ENCODE results near the gene CORO7. TPM values are rescaled to one million over a fixed set of nuclear protein-coding genes. Genes with fewer than 3 reads are reported as not detected.

Gene CORO7
- total RNA-seq, 4 donors from 2014 or later, result 11.0 to 38.9 (median 17.8) TPM

DNA sequence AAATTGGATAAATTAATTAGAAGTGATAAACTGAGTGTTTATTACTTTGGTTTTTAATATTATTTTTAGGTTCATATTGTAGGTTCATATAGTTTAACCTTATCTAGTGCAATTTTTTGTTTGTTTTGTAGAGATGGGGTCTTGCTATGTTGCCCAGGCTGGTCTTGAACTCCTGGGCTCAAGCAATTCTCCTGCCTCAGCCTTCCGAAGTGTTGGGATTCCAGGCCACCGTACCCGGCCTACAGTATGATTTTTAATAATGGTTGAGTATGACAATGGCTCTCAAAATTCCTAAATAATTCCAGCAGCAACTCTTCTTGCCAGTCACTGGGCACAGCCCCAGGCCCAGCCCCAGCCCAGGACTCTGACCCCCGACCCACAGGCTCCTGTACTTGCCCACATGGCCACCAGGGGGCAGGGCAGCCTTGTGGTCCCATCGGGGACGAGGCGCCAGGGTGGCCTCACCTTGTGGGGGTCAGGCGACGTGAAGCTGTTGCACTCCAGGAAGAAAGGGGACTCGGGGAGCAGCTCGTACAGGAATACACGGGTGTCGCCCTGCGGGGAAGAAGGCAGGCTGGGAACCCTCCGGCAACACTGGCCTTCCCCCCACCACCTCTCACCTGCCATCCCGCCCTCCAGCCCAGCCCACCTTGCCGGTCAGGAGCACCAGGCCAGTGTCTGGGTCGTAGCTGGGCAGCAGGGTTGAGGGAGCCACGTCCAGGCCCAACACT lies 57.4 kb downstream of the CORO7 start:
- Histone ChIP-seq H3K4me1 (peaks cover 0 to 6% (median 0%) of the 10 kb centered on the region in 3 donors), H3K4me3 (no peak overlapping the region), H3K27ac (no peak overlapping the region), H3K9me3 (no peaks in the 10 kb centered on the region), H3K36me3 (peaks cover 0 to 82% of the 10 kb centered on the region in 2 donors), H3K27me3 (no peaks in the 10 kb centered on the region)
- TF ChIP-seq POLR2A (IDR thresholded peaks at IDR 0.05) (no peak), POLR2AphosphoS5 (IDR thresholded peaks at IDR 0.05) (no peak), EP300 (IDR thresholded peaks at IDR 0.05) (no peak)
- TF ChIP-seq, protein P1, sequence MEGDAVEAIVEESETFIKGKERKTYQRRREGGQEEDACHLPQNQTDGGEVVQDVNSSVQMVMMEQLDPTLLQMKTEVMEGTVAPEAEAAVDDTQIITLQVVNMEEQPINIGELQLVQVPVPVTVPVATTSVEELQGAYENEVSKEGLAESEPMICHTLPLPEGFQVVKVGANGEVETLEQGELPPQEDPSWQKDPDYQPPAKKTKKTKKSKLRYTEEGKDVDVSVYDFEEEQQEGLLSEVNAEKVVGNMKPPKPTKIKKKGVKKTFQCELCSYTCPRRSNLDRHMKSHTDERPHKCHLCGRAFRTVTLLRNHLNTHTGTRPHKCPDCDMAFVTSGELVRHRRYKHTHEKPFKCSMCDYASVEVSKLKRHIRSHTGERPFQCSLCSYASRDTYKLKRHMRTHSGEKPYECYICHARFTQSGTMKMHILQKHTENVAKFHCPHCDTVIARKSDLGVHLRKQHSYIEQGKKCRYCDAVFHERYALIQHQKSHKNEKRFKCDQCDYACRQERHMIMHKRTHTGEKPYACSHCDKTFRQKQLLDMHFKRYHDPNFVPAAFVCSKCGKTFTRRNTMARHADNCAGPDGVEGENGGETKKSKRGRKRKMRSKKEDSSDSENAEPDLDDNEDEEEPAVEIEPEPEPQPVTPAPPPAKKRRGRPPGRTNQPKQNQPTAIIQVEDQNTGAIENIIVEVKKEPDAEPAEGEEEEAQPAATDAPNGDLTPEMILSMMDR (IDR thresholded peaks at IDR 0.05), result peak in 2 of 4 experiments; percentile 96 to 99
- WGBS, 2 donors (ENCODE audit: low coverage in 1 of 2), result 30 to 76% methylated on average over 2 to 3 of the region's 19 CpGs
- peak; percentile 65 for ATAC-seq

DNA sequence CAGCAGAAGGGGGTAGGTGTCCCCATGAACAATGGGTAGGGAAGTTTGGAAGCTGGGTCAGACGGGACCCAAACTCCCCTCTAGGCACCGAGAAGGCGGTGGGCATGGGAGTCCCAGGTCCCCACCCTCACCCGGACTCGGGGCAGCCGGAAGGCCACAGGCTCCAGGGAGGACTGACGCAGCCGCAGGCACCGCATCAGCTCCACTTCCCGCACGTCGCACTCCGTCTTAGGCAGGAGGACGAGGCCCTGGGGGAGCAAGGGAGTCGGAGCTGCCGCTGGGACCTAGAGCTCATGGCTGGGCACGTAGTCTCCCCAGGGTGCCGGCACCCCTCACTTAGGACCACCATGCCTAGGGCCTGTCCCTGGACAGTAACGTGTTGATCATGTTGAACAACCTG lies 58.2 kb downstream of the CORO7 start:
- peaks cover 0 to 6% (median 0%) of the 10 kb centered on the region in 3 donors for H3K4me1 ChIP-seq
- peaks cover 0 to 80% of the 10 kb centered on the region in 2 donors for H3K36me3 ChIP-seq
- no peak for TF ChIP-seq POLR2AphosphoS5 (IDR thresholded peaks at IDR 0.05)
- 92 to 100% methylated on average over 3 to 5 of the region's 19 CpGs for WGBS, 2 donors (ENCODE audit: low coverage in 1 of 2)
- H3K27ac ChIP-seq, result no peak overlapping the region
- no peak for ATAC-seq
- no peak overlapping the region for H3K4me3 ChIP-seq
- no peaks in the 10 kb centered on the region for H3K9me3 ChIP-seq
- no peaks in the 10 kb centered on the region for H3K27me3 ChIP-seq

DNA sequence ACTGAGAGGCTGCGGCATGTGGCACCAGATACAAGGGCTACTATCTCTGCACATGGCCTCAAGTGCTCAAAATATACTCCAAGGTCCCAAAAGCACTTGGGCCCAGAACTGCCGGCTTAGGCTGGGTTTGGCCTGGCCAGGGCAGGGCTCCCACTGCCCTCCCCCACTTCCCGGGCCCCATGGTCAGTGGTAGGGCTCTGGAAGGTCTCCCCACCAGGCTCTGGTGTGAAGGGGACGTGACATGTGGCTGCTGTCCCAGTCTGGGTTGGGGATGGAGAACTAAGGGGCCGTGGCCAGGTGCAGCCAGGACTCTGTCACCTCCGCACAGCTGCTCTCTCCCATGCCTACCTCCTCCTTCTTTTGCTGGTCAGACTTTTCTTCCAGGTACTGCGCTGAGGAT lies 59.6 kb downstream of the CORO7 start:
- H3K27me3 ChIP-seq, result no peaks in the 10 kb centered on the region
- ATAC-seq, result no peak
- H3K4me1 ChIP-seq, result peaks cover 0 to 6% (median 0%) of the 10 kb centered on the region in 3 donors
- H3K9me3 ChIP-seq, result no peaks in the 10 kb centered on the region
- H3K4me3 ChIP-seq, result no peak overlapping the region
- H3K36me3 ChIP-seq, result peaks cover 0 to 65% of the 10 kb centered on the region in 2 donors
- TF ChIP-seq POLR2AphosphoS5 (IDR thresholded peaks at IDR 0.05) (no peak), POLR2A (IDR thresholded peaks at IDR 0.05) (no peak), EP300 (IDR thresholded peaks at IDR 0.05) (no peak)
- TF ChIP-seq, protein P1 (IDR thresholded peaks at IDR 0.05), result no peak
- no peak overlapping the region for H3K27ac ChIP-seq
- 92 to 94% methylated on average over 2 to 4 of the region's 7 CpGs for WGBS, 2 donors (ENCODE audit: low coverage in 1 of 2)

DNA sequence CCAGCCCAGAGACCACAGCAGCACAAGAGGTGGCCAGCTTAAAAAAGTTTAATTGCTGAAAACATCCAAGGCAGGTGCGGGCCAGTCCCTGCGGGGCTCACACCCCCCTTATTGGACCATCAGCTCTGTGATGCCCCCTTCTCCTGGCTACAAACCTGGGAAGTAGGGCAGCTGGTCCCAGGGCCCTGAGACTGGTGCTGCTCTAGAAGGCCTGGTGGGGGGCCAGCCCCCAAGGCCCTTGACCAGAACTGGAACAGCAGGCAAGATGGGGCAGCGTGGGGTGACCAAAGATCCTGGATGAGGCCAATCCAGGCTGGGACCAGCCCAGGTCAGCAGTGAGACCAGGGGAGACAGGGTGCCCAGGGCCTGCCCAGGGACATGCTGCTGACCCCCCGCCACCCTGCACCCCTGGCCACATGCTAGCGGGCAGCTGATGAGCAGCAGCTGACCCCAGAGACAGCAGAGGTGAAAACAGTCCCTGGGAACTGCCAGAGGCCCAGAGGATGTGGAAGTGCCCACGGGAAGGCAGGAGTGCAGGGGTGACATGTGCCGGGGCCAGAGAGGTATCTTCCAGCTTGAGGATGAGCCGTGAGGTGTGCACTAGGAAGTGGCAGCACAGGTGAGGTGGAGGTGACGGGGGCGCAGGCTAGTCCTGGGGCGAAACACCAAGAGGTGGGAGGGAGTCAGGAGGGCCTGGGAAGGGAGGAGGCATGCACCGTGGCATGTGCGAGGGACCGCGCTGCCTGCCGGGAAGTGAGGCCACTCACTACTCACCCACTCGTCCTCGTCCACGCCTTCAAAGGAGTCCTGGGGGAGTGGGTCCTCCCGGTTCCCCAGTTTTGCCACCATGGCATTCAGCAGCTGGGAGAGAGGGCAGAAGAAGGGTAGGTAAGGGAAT lies 61.6 kb downstream of the CORO7 start:
- H3K27me3 ChIP-seq, result no peaks in the 10 kb centered on the region
- H3K36me3 ChIP-seq, result peaks cover 0 to 46% of the 10 kb centered on the region in 2 donors
- WGBS, 2 donors (ENCODE audit: low coverage in 1 of 2), result 95% methylated on average over 15 of the region's 20 CpGs; no CpG with 5 or more reads in 1 of the 2 donors
- peaks cover 0 to 22% (median 6%) of the 10 kb centered on the region in 3 donors for H3K4me1 ChIP-seq
- H3K27ac ChIP-seq, result no peak overlapping the region
- TF ChIP-seq EP300 (IDR thresholded peaks at IDR 0.05) (no peak), POLR2A (IDR thresholded peaks at IDR 0.05) (no peak), POLR2AphosphoS5 (IDR thresholded peaks at IDR 0.05) (no peak)
- TF ChIP-seq, protein P1 (IDR thresholded peaks at IDR 0.05), result no peak
- H3K9me3 ChIP-seq, result no peaks in the 10 kb centered on the region
- H3K4me3 ChIP-seq, result no peak overlapping the region
- ATAC-seq, result no peak

DNA sequence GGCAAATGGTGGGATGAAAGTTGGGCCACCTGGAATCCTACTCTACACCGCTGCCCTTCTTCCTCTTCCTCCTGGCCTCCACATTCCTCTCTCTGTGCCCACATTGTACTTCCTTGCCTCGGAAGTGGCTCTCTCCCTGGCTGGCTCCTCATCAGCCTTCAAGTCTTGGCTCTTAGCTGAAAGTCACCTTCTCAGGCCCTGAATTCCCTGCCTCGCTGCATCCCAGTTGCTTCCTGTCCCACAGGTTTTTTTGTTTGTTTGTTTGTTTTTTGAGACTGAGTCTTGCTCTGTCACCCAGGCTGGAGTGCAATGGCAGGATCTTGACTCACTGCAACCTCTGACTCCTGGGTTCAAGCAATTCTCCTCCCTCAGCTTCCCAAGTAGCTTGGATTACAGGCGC lies 62.7 kb downstream of the CORO7 start:
- Histone ChIP-seq H3K4me3 (no peak overlapping the region), H3K9me3 (no peaks in the 10 kb centered on the region), H3K27ac (no peak overlapping the region), H3K4me1 (peaks cover 0 to 23% (median 6%) of the 10 kb centered on the region in 3 donors), H3K27me3 (no peaks in the 10 kb centered on the region), H3K36me3 (peaks cover 0 to 38% of the 10 kb centered on the region in 2 donors)
- no peak for ATAC-seq
- TF ChIP-seq, protein P1 (IDR thresholded peaks at IDR 0.05), result no peak
- TF ChIP-seq POLR2A (IDR thresholded peaks at IDR 0.05) (no peak), POLR2AphosphoS5 (IDR thresholded peaks at IDR 0.05) (no peak), EP300 (IDR thresholded peaks at IDR 0.05) (no peak)
- 85 to 92% methylated on average over 2 to 4 of the region's 4 CpGs for WGBS, 2 donors (ENCODE audit: low coverage in 1 of 2)

Data from gastroesophageal sphincter (tissue), 4 donors.